ENCODE measurements around the gene LARP1. TPM values are rescaled to one million over a fixed set of nuclear protein-coding genes. Genes with fewer than 3 reads are reported as not detected.

Gene LARP1
- total RNA-seq, 1 donor: 124 TPM

DNA sequence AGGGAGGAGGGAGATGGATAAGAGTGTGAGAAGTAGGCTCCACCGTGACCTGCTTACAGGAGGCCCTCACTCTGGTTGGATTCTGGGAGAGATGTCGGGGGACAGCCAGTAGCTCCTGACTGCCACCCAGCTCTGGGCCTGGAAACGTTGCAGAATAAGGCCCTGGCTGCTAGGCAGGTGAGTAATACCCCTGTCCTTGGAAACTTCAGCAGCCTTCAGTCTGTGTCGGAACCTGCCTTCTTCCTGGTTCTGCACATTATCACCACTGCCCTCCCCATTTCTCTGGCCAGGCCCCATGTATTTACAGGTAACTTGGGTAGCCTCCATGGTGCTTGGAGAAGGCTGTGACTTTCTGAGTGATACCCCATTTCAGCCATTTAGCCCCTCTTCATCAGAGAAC is 68.4 kb downstream of the LARP1 start:
- no peaks in the 10 kb centered on the region for H4K20me1 ChIP-seq (ENCODE audit: insufficient read depth, low read length)
- H2AFZ ChIP-seq (ENCODE audit: low read length): no peak overlapping the region
- TF ChIP-seq, protein P1, sequence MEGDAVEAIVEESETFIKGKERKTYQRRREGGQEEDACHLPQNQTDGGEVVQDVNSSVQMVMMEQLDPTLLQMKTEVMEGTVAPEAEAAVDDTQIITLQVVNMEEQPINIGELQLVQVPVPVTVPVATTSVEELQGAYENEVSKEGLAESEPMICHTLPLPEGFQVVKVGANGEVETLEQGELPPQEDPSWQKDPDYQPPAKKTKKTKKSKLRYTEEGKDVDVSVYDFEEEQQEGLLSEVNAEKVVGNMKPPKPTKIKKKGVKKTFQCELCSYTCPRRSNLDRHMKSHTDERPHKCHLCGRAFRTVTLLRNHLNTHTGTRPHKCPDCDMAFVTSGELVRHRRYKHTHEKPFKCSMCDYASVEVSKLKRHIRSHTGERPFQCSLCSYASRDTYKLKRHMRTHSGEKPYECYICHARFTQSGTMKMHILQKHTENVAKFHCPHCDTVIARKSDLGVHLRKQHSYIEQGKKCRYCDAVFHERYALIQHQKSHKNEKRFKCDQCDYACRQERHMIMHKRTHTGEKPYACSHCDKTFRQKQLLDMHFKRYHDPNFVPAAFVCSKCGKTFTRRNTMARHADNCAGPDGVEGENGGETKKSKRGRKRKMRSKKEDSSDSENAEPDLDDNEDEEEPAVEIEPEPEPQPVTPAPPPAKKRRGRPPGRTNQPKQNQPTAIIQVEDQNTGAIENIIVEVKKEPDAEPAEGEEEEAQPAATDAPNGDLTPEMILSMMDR (IDR thresholded peaks at IDR 0.05; ENCODE audit: extremely low read depth, low read depth, low read length): no peak
- no peak overlapping the region for H3K4me3 ChIP-seq (ENCODE audit: insufficient read depth, low read length)
- H3K4me2 ChIP-seq (ENCODE audit: insufficient read depth, low read length): no peak overlapping the region
- no peaks in the 10 kb centered on the region for H3K79me2 ChIP-seq (ENCODE audit: insufficient read depth, low read length)
- no peaks in the 10 kb centered on the region for H3K27me3 ChIP-seq (ENCODE audit: insufficient read depth, low read length)
- H3K9me3 ChIP-seq (ENCODE audit: low read depth, low read length): no peaks in the 10 kb centered on the region
- no peak overlapping the region for H3K27ac ChIP-seq (ENCODE audit: low read depth, low read length)
- no peak for DNase-seq (ENCODE audit: insufficient read length, low spot score, missing footprints)
- H3K36me3 ChIP-seq (ENCODE audit: insufficient read depth, low read length): peaks cover 37% of the 10 kb centered on the region
- no peaks in the 10 kb centered on the region for H3K4me1 ChIP-seq (ENCODE audit: insufficient read depth, low read length)

DNA sequence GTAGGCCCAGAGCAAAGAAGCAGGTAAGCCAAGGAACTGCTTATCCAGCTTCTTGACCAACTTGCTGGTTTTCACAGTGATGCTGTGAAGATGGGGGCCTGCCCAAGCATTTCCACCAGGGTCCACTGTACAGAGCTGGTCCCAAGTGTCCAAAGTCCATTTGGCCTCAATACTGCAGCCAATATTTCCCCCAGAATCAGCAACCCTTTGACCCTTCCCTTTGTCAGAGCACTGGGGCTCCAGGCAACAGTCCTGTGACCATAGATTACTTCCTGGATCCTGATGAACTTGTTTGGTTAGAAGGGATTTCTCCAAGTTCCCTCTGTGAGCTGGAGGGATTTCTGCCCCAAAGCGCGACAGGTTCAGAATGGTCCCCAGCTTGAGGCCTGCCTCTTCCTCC is 68.9 kb downstream of the LARP1 start:
- Histone ChIP-seq H3K27me3 (ENCODE audit: insufficient read depth, low read length) (no peaks in the 10 kb centered on the region), H3K9me3 (ENCODE audit: low read depth, low read length) (no peaks in the 10 kb centered on the region), H3K79me2 (ENCODE audit: insufficient read depth, low read length) (no peaks in the 10 kb centered on the region), H3K4me2 (ENCODE audit: insufficient read depth, low read length) (no peak overlapping the region), H3K36me3 (ENCODE audit: insufficient read depth, low read length) (peaks cover 33% of the 10 kb centered on the region), H3K4me3 (ENCODE audit: insufficient read depth, low read length) (no peak overlapping the region), H3K4me1 (ENCODE audit: insufficient read depth, low read length) (no peaks in the 10 kb centered on the region), H4K20me1 (ENCODE audit: insufficient read depth, low read length) (no peaks in the 10 kb centered on the region), H3K27ac (ENCODE audit: low read depth, low read length) (no peak overlapping the region), H2AFZ (ENCODE audit: low read length) (no peak overlapping the region)
- no peak for DNase-seq (ENCODE audit: insufficient read length, low spot score, missing footprints)
- TF ChIP-seq, protein P1 (IDR thresholded peaks at IDR 0.05; ENCODE audit: extremely low read depth, low read depth, low read length): no peak

DNA sequence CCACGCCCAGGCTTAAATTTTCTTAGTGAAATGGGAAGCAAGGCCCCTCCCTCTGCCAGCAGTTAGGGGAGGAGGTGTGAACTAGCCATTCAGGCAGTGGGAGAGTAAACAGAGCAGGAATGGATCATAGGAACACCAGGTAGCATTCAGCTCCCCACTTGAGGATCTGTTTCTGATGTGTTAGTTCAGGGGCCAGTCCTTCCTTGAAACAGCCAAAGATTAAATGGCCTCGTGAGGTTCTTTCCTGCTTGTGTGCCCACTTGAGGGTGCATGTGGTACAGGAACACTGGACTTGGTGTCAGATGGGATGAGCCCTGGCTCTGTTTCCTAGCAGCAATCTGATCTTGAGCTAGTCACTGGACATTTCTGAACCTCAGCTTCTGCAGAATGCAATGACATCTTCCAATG is 74.0 kb downstream of the LARP1 start:
- DNase-seq (ENCODE audit: insufficient read length, low spot score, missing footprints): no peak
- H3K79me2 ChIP-seq (ENCODE audit: insufficient read depth, low read length): no peaks in the 10 kb centered on the region
- H3K4me1 ChIP-seq (ENCODE audit: insufficient read depth, low read length): no peaks in the 10 kb centered on the region
- no peak overlapping the region for H3K4me2 ChIP-seq (ENCODE audit: insufficient read depth, low read length)
- H3K36me3 ChIP-seq (ENCODE audit: insufficient read depth, low read length): peaks cover 16% of the 10 kb centered on the region
- H3K9me3 ChIP-seq (ENCODE audit: low read depth, low read length): no peaks in the 10 kb centered on the region
- H2AFZ ChIP-seq (ENCODE audit: low read length): no peak overlapping the region
- no peaks in the 10 kb centered on the region for H3K27me3 ChIP-seq (ENCODE audit: insufficient read depth, low read length)
- no peak overlapping the region for H3K27ac ChIP-seq (ENCODE audit: low read depth, low read length)
- H4K20me1 ChIP-seq (ENCODE audit: insufficient read depth, low read length): no peaks in the 10 kb centered on the region
- H3K4me3 ChIP-seq (ENCODE audit: insufficient read depth, low read length): no peak overlapping the region
- TF ChIP-seq, protein P1 (IDR thresholded peaks at IDR 0.05; ENCODE audit: extremely low read depth, low read depth, low read length): no peak

DNA sequence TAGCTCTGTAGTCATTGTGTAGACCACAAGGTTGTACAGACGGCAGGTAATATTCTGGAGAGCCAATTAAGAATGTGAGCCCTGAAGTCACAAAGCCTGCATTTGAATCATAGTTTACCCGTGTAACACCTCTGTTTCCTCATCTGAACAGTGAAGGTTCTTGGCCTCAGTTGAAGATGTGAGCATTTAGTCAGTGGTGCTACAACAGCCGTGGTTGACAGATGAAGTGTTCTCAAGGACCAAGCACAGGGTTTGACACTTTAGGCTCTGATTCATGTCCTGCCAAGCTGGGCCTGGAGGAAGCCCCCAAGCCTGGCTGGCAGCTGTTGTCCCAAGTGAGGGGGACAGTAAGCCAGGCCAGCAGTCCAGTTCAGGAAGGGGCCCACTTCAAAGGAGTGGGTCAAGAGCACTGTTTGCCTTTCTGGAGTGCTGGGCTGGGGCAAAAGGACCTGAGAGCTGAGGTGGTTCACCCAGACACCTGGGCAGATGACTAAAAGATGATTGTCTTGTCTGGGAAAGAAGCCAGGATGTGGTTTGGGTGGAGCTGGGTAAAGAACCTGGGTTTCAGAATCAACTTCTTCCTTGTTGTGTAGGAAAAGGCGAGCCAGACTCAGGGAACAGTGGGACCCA is 74.5 kb downstream of the LARP1 start:
- Histone ChIP-seq H3K36me3 (ENCODE audit: insufficient read depth, low read length) (peaks cover 14% of the 10 kb centered on the region), H3K4me1 (ENCODE audit: insufficient read depth, low read length) (peaks cover 4% of the 10 kb centered on the region), H3K4me3 (ENCODE audit: insufficient read depth, low read length) (no peak overlapping the region), H3K27ac (ENCODE audit: low read depth, low read length) (no peak overlapping the region), H3K9me3 (ENCODE audit: low read depth, low read length) (no peaks in the 10 kb centered on the region), H3K27me3 (ENCODE audit: insufficient read depth, low read length) (no peaks in the 10 kb centered on the region), H2AFZ (ENCODE audit: low read length) (no peak overlapping the region), H3K4me2 (ENCODE audit: insufficient read depth, low read length) (no peak overlapping the region), H3K79me2 (ENCODE audit: insufficient read depth, low read length) (no peaks in the 10 kb centered on the region), H4K20me1 (ENCODE audit: insufficient read depth, low read length) (no peaks in the 10 kb centered on the region)
- no peak for DNase-seq (ENCODE audit: insufficient read length, low spot score, missing footprints)
- TF ChIP-seq, protein P1 (IDR thresholded peaks at IDR 0.05; ENCODE audit: extremely low read depth, low read depth, low read length): no peak
